ENCODE measurements around the gene AASDH.

The AASDH gene

DNA sequence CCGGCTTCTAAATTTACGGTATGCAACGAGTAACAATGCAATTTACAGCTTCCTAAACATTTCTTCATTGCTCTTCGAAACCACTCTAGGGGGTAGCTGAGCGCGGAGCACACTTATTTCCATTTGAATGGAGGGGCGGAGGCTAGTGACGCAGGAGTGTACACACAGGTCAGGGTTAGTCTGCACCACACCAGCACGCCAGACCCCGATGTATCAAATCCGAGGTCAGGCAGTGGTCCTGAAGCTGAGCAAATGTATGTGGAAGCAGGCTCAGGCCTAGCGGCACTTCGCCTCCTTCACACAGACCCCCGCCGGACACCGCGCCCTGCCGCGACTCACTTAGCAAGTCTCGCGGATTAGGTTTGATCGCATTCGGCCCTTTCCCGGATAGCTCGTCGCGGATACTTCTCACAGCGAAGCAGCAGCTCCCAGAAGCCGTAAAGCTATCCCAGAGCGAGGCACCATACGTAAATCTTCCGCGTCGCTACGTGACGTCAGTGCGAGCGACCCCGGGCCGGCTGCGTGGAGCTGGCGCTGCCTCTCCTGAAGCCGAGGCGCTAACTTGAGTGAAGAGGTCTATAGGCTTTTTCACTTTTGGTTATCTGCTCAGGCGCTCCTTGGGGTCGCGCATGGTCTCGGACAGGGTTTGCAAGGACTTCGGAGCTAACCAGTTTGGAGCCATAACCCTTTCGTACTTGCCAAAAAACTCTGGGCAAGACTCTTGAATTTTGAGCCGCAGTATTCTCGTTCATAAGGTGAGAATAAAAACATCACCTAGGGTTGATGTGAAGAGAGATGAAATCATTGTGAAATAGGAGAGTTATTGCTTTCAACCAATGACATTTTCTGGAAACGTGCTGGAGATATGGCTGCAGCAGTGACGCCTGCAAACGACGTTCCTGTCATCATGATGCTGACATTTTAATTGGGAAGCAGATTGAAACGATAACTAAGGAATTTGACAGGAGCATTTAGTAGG, at the start of gene AASDH:
TSS of gene AASDH (minus strand) at position 469 of the 979 bp plus-strand sequence. CDS start 3,192 bp downstream, outside the sequence.
- DNase-seq (ENCODE audit: low spot score) = peak; percentile 91

DNA sequence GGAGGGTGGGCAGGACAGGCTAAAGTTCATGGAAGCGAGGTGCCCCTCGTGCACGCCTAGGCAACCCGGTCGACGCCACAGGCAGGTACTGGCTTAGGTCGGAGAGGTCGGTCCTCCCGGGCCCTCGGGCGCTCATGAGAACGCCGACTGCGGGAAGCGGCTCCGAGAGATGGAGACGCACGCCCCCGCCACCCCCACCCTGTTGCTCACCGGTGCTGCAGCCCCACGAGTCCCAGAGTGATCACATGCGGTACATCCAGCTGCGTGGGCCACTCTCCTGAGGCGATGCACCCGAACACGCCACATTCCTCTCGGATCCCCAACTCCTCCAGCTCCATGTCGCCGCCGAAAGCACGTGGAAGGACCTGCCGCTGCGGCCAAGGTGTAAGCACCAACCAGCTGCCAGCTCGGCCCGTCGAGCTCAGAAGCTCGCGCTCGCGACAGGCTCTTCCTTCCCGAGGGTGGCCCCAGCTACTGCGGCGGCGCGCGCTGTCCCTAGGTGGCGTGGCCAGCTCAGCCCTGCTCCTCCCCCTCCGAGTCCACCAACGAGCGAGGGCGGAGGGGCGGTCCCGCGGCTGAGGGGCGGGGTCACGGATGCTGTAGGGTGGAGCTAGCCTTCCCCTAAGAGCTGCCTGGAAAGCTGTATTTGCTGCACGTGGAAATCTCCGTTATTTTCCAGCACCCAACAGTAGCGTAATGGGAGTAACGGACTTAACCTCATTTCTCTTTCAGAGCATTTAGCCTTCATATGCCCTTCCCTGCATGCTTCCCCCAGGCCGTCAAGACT, 48.0 kb upstream of the AASDH start, which contains the start of gene PPAT:
TSS of gene PPAT (minus strand) at position 476 of the 787 bp plus-strand sequence. CDS start at position 338, 138 bp downstream.
- DNase-seq (ENCODE audit: low spot score) = peak; percentile 97

DNA sequence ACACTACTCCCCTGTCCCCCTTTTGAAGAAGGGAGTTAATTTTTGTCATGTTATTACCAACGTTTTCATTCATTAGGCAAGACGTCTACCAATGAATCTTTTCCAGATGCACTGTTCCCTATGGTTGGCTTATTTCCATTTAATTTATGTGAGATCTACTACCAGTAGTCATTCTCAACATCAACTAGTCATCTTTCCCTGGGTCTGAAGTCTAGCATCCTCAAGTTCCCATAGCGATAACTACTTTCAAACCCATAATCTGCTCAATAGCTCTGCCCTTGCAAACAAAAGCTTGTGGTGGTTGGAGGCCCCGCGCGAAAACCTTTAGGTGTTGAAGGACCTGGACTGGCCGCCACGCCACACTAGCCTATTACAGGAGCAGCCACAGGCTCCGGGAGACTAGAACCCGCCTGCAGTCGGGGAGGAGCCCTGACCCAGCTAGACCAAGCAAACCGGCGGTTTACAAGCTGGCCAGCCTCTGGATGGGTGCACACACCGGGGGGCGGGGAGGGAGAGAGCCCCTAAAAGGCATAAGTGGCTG, 47.4 kb upstream of the AASDH start:
- DNase-seq (ENCODE audit: low spot score) = peak; percentile 23

GRCh38 chr4:56433280-56433679, 46.0 kb upstream of the AASDH start:
- DNase-seq (ENCODE audit: low spot score) = no peak

- no peak for DNase-seq (ENCODE audit: low spot score)
Observed at GRCh38 chr4:56430203-56430602, 42.9 kb upstream of the AASDH start.

- no peak for DNase-seq (ENCODE audit: low spot score)
Observed at GRCh38 chr4:56427179-56427578, 39.9 kb upstream of the AASDH start.

GRCh38 chr4:56426273-56426672, 39.0 kb upstream of the AASDH start:
- no peak for DNase-seq (ENCODE audit: low spot score)

GRCh38 chr4:56425518-56425917, 38.2 kb upstream of the AASDH start:
- no peak for DNase-seq (ENCODE audit: low spot score)

DNA sequence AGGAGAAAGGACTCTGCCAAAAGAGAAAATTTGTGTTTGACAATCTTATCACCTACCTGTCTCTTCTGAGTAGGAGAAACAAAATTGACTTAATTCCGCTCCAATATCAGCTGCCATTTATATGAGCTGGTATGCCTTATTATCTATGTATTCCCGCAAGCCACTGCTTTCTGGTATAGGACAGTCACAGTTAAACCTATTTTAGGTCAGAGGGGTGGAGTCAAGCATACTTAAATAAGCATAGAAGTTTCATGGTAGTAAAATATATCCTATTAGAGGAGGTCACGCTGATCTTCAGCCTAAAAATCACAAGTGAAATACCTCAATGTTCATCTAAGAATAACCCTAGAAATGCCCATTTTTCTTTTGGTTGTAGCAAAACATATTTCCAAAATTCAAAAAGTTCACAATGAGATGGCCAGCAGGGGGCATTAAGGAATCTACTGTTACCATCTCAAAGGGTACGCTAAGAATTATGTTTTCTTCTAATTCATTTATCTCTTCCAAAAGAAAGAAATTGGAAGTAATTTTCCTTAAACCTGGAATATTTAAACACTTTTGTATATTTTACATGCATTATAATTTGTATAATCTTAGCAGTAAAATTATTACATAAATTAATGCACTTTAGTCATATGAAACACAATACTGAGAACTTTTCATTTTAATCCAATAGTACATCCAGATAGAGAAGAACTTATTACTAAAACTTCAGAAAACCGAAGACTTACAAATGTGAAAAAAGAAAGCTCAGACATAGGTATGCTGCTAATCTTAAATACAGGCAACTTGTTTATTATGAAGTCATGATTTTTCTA, 37.6 kb upstream of the AASDH start:
- DNase-seq (ENCODE audit: low spot score) = peak; percentile 33

DNA sequence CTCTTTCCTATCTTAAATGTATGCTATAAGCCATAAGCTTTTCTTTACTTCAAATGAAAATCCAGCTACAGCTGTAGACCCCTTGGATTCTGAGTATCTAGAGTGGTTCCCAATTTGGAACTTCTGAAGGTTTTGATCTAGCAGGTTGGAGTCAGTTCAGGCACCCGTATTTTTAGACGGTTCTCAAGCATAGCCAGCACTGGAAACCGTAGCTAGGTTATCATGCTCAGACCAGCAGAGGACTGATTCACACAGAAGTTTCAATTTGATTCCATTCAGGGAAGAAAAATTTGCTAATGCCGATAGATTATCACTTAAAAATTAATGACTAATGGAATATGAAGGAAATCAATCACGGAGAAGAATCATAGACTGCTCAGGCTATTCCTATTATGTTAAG, 36.9 kb upstream of the AASDH start:
- DNase-seq (ENCODE audit: low spot score) = no peak

DNA sequence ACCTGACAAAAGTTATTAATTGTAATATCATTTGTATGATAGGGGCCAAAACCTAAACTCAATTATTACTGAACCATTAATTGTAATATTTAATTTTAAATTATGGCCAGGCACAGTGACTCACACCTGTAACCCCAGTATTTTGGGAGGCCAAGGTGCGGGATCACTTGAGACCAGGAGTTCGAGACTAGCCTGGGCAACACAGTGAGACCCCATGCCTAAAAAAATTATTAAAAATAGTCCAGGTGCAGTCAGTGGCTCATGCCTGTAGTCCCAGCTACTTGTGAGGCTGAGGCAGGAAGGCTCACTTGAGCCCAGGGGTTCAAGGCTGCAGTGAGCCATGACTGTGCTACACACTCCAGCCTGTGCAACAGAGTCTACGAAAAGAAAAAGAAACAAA, 30.1 kb upstream of the AASDH start:
- DNase-seq (ENCODE audit: low spot score) = no peak

DNA sequence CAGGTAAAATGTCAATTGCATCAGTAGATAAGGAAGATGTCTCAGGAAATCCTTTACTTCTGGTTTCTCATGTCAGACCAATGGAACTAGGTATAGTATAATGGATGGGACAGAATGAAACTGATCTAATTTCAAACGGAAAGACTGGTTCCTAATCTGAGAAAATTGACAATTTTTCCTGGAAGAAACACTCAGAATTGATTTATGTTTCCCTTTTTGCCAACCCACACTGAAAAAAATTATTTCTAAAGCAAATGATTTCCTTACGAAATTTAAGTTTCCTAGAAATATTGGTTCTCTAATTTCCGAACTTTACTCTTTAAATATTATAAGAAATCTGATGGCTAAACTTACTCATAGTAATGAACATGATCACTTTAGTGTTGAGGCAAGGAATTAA, 29.1 kb upstream of the AASDH start:
- DNase-seq (ENCODE audit: low spot score) = no peak

- no peak for DNase-seq (ENCODE audit: low spot score)
Observed at GRCh38 chr4:56414135-56414670, 26.9 kb upstream of the AASDH start.

- DNase-seq (ENCODE audit: low spot score) = peak; percentile 74
Observed at GRCh38 chr4:56410247-56411062, 23.2 kb upstream of the AASDH start.

GRCh38 chr4:56409511-56410090, 22.3 kb upstream of the AASDH start:
- no peak for DNase-seq (ENCODE audit: low spot score)

DNA sequence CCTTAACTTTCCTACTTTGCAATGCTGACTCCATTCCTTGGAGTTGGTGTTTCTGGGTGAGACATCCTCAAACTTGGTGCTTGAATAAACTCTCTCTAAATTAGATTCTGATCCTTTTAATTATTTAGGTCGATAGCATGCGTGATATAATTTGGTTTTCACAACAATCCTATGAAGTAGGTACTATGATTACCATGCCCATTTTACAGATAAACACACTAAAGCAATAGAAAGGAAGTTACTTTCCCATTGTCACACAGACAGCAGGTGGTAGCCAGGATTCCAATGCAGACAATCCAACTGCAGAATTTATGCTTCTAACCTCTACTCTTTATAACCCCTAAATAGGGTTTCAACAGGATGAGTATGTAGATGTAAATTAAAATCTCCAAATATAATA, 21.7 kb upstream of the AASDH start:
- DNase-seq (ENCODE audit: low spot score) = no peak

DNA sequence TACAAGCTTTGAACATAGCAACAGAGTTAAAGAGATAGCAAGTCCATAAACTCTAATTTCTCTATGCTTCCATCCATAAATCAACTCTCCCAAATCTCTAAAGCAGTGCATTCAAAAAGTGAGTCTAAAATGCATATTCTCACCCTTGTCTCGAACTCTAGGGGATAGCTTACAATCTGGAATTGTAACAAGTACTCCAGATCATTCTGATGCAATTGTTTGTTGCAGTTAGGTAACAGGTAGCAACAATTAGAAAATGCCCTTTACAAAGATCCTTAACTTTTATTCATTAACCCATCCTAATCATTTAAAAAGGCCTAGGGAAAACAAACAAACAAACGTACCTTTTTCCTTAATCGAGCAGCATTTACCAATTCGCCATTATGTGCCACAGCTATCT, 18.9 kb upstream of the AASDH start:
- no peak for DNase-seq (ENCODE audit: low spot score)

DNA sequence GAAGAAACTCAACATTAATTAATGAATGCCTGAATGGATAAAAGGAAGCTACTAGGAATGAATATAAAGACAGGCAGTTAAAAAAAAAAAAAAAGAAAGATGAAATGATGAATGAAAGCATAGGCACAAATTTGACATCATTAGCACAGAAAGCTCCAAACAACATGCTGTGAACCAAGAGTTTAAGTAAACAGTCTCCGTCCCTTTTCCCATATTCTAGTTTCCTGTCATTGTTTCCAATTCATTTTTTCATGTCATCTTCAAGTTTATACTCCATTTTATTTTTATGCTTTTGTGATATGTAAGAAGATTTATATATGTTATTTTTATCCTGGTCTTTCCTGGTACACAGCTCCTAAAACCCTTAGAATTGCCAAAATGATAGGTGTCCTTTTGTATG, 17.7 kb upstream of the AASDH start:
- no peak for DNase-seq (ENCODE audit: low spot score)

DNA sequence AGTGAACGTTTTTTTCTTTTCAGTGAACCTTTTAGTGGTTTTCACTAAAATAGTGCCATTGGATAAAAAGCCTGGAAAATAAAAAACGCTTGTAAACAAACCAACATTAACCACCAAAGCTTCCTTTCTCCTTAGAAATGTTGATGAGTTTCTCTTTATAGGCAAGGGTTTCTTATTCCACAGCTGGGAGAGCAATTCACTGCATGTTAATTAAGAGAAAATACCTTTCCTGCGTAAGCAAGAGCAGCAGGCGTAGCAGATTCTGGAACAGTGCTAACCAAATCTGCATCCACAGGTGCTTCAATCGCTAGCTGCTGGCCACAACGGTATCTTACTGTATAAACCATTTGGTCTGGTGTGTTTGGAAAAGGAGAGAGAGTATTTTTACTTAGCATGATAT, 13.3 kb upstream of the AASDH start:
- no peak for DNase-seq (ENCODE audit: low spot score)

- no peak for DNase-seq (ENCODE audit: low spot score)
Observed at GRCh38 chr4:56391270-56391669, 4.0 kb upstream of the AASDH start.

Data from globus pallidus (tissue), 1 donor.